Prostate gland (tissue), 2 donors: ENCODE measurements around the gene DNAJB9. TPM values are rescaled to one million over a fixed set of nuclear protein-coding genes. Genes with fewer than 3 reads are reported as not detected.
A peak's percentile ranks its signal among the peaks of the same experiment; 100 is the strongest.

Source experiments
- DNase-seq: peaks from one replicate; pipeline ENCODE4 v3.0.0-alpha.2; 2019; ENCODE audit warnings: low spot score
- H3K27ac ChIP-seq, 2 donors: fragments of 200-600 bp; sonication (generic); 2 replicates each; pipeline ENCODE4 v1.5.1; 2017 to 2019
- H3K27me3 ChIP-seq: fragments of 200-600 bp; sonication (generic); replicated peaks from 2 replicates; pipeline ENCODE4 v1.5.1; 2019; ENCODE audit not compliant: insufficient read depth
- H3K36me3 ChIP-seq, 2 donors: fragments of 200-600 bp; sonication (generic); 1 replicate in 1 of 2; 2 replicates in 1 of 2; pipeline versions ENCODE4 v1.5.1 to v1.8.1; 2017 to 2019
- H3K4me1 ChIP-seq: fragments of 200-600 bp; sonication (generic); replicated peaks from 2 replicates; pipeline ENCODE4 v1.5.1; 2019
- H3K4me3 ChIP-seq, 2 donors: fragments of 200-600 bp; sonication (generic); 2 replicates each; pipeline ENCODE4 v1.5.1; 2017 to 2019
- H3K9me3 ChIP-seq: fragments of 200-600 bp; sonication (generic); 2 replicates; pipeline ENCODE4 v1.5.1; 2017
- POLR2A ChIP-seq: fragments of 450-650 bp; IDR thresholded peaks from one replicate; pipeline ENCODE4 v1.6.1; 2016; ENCODE audit warnings: antibody characterized with exemption, mild to moderate bottlenecking
- POLR2AphosphoS5 ChIP-seq: sonication (generic); formaldehyde crosslinking; IDR thresholded peaks from one replicate; pipeline ENCODE4 v1.6.1; 2017; ENCODE audit warnings: antibody characterized with exemption
- WGBS: methylation state at CpG from one replicate; pipeline ENCODE4 v1.1.5; 2018; 5-methylcytosine and 5-hydroxymethylcytosine counted together
- intact Hi-C: fragments of 100-400 bp; cut with DNase I; formaldehyde crosslinking; loops from one replicate; pipeline ENCODE4 v1.14.2; 2022
- total RNA-seq, 2 donors: library from RNA; depleted of rRNA; stranded (reverse); fragments of >200 nt; gene quantifications; one replicate each; pipeline ENCODE4 v1.1.0, GENCODE V29; 2016
- TF ChIP-seq, protein P1 (sequence below), 4 experiments: fragments of 200-600 bp in 2 of 4; fragments of 450-650 bp in 2 of 4; sonication (generic) in 2 of 4; IDR thresholded peaks; 1 replicate in 3 of 4; 2 replicates in 1 of 4; pipeline ENCODE4 v1.5.1; 2016 to 2019; ENCODE audit warnings: antibody characterized with exemption in 4 of 4, mild to moderate bottlenecking in 2 of 4, moderate library complexity in 2 of 4

The DNAJB9 gene
- total RNA-seq, 2 donors from 2014 or later, result 27.2 to 64.0 TPM

DNA sequence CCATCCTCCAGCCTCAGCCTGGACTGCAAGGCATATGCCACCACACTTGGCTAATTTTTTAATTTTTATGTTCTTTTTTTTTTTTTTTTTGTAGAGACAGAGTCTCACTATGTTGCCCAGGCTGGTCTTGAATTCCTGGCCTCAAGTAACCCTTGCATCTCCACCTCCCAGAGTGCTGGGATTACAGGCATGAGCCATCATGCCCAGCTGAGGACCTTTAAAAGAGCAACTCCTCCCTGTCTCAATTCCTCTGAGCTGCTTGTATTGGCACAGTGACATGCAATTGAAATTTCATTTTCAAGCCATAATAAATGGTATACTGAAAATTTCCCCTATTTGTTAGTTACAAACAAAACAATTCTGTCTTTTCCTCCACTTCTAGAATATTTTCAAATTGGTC is 19.5 kb downstream of the DNAJB9 start:
- intact Hi-C loops, result no loop called here
- Histone ChIP-seq H3K36me3 (no peaks in the 10 kb centered on the region), H3K4me1 (no peaks in the 10 kb centered on the region), H3K27me3 (no peaks in the 10 kb centered on the region), H3K4me3 (no peak overlapping the region), H3K9me3 (no peaks in the 10 kb centered on the region), H3K27ac (no peak overlapping the region)
- DNase-seq, result no peak
- TF ChIP-seq POLR2A (no peak), POLR2AphosphoS5 (no peak)
- TF ChIP-seq, protein P1, sequence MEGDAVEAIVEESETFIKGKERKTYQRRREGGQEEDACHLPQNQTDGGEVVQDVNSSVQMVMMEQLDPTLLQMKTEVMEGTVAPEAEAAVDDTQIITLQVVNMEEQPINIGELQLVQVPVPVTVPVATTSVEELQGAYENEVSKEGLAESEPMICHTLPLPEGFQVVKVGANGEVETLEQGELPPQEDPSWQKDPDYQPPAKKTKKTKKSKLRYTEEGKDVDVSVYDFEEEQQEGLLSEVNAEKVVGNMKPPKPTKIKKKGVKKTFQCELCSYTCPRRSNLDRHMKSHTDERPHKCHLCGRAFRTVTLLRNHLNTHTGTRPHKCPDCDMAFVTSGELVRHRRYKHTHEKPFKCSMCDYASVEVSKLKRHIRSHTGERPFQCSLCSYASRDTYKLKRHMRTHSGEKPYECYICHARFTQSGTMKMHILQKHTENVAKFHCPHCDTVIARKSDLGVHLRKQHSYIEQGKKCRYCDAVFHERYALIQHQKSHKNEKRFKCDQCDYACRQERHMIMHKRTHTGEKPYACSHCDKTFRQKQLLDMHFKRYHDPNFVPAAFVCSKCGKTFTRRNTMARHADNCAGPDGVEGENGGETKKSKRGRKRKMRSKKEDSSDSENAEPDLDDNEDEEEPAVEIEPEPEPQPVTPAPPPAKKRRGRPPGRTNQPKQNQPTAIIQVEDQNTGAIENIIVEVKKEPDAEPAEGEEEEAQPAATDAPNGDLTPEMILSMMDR (IDR thresholded peaks at IDR 0.05), result no peak

DNA sequence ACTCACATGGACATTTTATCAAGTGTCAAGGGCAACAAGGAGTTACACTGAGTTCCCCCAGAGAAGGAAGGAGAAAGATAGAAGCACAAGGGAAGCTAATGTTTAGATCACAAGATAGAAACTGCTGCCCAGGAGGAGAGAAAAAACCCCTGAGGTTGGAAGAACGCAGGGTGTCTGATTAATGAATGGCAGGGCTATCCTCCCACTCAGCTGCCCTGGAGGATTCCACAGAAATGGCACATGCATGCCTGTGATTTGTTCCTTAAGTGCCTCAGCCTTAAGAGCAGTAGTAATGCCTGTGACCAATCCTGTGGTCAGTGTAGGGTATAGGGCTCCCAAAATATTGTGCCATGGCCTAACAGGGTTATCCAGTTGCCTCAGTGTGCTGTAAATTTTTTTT is 20.2 kb downstream of the DNAJB9 start:
- no peaks in the 10 kb centered on the region for H3K36me3 ChIP-seq
- H3K4me3 ChIP-seq, result no peak overlapping the region
- no peaks in the 10 kb centered on the region for H3K4me1 ChIP-seq
- TF ChIP-seq POLR2A (no peak), POLR2AphosphoS5 (no peak)
- TF ChIP-seq, protein P1 (IDR thresholded peaks at IDR 0.05), result no peak
- intact Hi-C loops, result no loop called here
- no peaks in the 10 kb centered on the region for H3K9me3 ChIP-seq
- no peak for DNase-seq
- no peaks in the 10 kb centered on the region for H3K27me3 ChIP-seq
- no peak overlapping the region for H3K27ac ChIP-seq
- WGBS, result 29% methylated on average over 1 of the region's 1 CpG

GRCh38 chr7:108590606-108591005 is 20.9 kb downstream of the DNAJB9 start:
- no peak overlapping the region for H3K4me3 ChIP-seq
- TF ChIP-seq POLR2AphosphoS5 (no peak), POLR2A (no peak)
- TF ChIP-seq, protein P1 (IDR thresholded peaks at IDR 0.05), result no peak
- no peaks in the 10 kb centered on the region for H3K4me1 ChIP-seq
- H3K27ac ChIP-seq, result no peak overlapping the region
- H3K9me3 ChIP-seq, result no peaks in the 10 kb centered on the region
- 83% methylated on average over 2 of the region's 2 CpGs for WGBS
- intact Hi-C loops, result no loop called here
- no peak for DNase-seq
- no peaks in the 10 kb centered on the region for H3K36me3 ChIP-seq
- H3K27me3 ChIP-seq, result no peaks in the 10 kb centered on the region

- Histone ChIP-seq H3K4me1 (no peaks in the 10 kb centered on the region), H3K27ac (no peak overlapping the region), H3K9me3 (no peaks in the 10 kb centered on the region), H3K36me3 (no peaks in the 10 kb centered on the region), H3K4me3 (no peak overlapping the region), H3K27me3 (no peaks in the 10 kb centered on the region)
- intact Hi-C loops, result no loop called here
- TF ChIP-seq POLR2AphosphoS5 (peak; percentile 5), POLR2A (no peak)
- TF ChIP-seq, protein P1 (IDR thresholded peaks at IDR 0.05), result peak in 3 of 4 experiments; percentile 18 to 37 (median 30)
- WGBS, result 20% methylated on average over 3 of the region's 3 CpGs
- peak; percentile 26 for DNase-seq
Observed at GRCh38 chr7:108592646-108593201, 23.1 kb downstream of the DNAJB9 start.

GRCh38 chr7:108596560-108596959 is 26.9 kb downstream of the DNAJB9 start:
- Histone ChIP-seq H3K4me1 (peaks cover 9% of the 10 kb centered on the region), H3K27me3 (no peaks in the 10 kb centered on the region), H3K36me3 (no peaks in the 10 kb centered on the region), H3K27ac (no peak overlapping the region), H3K4me3 (no peak overlapping the region), H3K9me3 (no peaks in the 10 kb centered on the region)
- intact Hi-C loops, result no loop called here
- WGBS, result 99% methylated on average over 4 of the region's 4 CpGs
- DNase-seq, result no peak
- TF ChIP-seq POLR2A (no peak), POLR2AphosphoS5 (no peak)
- TF ChIP-seq, protein P1 (IDR thresholded peaks at IDR 0.05), result no peak
